Keratinocyte (primary cell): Measurements from ENCODE around the gene SNX7.

ENCODE experiments used
- CTCF ChIP-seq, 3 experiments: IDR thresholded peaks in 1 of 3; conservative IDR thresholded peaks in 1 of 3; optimal IDR thresholded peaks in 1 of 3; 2 replicates in 2 of 3; 3 replicates in 1 of 3; pipeline versions ENCODE3 to v1.5.1; 2011; ENCODE audit warnings: low read length in 3 of 3, mild to moderate bottlenecking in 3 of 3, moderate library complexity in 2 of 3, control low read depth in 1 of 3, inconsistent platforms in 1 of 3; ENCODE audit not compliant: insufficient read depth in 2 of 3; ENCODE audit errors: extremely low read depth in 1 of 3
- EZH2 ChIP-seq: IDR thresholded peaks from one replicate; pipeline ENCODE4 v1.6.1; 2012; ENCODE audit warnings: inconsistent platforms, mild to moderate bottlenecking, low read length, moderate library complexity

- no peak for TF ChIP-seq CTCF (optimal IDR thresholded peaks at IDR 0.05 in 1 of 3, IDR thresholded peaks at IDR 0.05 in 1 of 3, conservative IDR thresholded peaks at IDR 0.05 in 1 of 3; ENCODE audit: extremely low read depth in 1 of 3, insufficient read depth in 2 of 3, low read length in 3 of 3)
- TF ChIP-seq EZH2: no peak
Measured at GRCh38 chr1:98697781-98698180, 36.3 kb downstream of the SNX7 start.
